T47D (cell line): Measurements from ENCODE around the gene LIM2.
A peak's percentile ranks its signal among the peaks of the same experiment; 100 is the strongest.
"Not testable (repeated sequence)": the region's sequence is repeated elsewhere in the genome, so short reads cannot be mapped to it uniquely, and the experiment has no call there.

Experiments
- DNase-seq, 2 experiments: peaks; one replicate each; pipeline versions ENCODE4 v3.0.0 to v3.0.0-alpha.2; 2011 to 2012; ENCODE audit warnings: low read depth in 1 of 2, low spot score in 1 of 2
- JUND ChIP-seq: IDR thresholded peaks from 2 replicates; pipeline ENCODE4 v1.6.1; 2012; ENCODE audit warnings: low read depth
- in situ Hi-C: cut with HindIII; loops from 2 replicates; pipeline ENCODE4 v1.10.0; 2016; ENCODE audit warnings: low sequenced_read_pairs, low pct_unique_long_range_greater_than_20kb

LIM2 gene

GRCh38 chr19:51415187-51415586 lies 27.4 kb upstream of the LIM2 start:
- in situ Hi-C loops = no loop called here
- no peak for DNase-seq
- no peak for TF ChIP-seq JUND

GRCh38 chr19:51410950-51411748 lies 23.4 kb upstream of the LIM2 start:
- no peak for DNase-seq
- no peak for TF ChIP-seq JUND
- in situ Hi-C loops = no loop called here

- peak in 1 of 2 experiments; percentile 55 for DNase-seq
- TF ChIP-seq JUND = no peak
- in situ Hi-C loops = no loop called here
Observed at GRCh38 chr19:51407511-51408131, 19.8 kb upstream of the LIM2 start.

GRCh38 chr19:51402117-51402516 lies 14.3 kb upstream of the LIM2 start:
- in situ Hi-C loops = no loop called here
- DNase-seq = no peak
- no peak for TF ChIP-seq JUND

GRCh38 chr19:51399936-51400335 lies 12.2 kb upstream of the LIM2 start:
- DNase-seq, in situ Hi-C loops: not testable (repeated sequence)

- TF ChIP-seq JUND = no peak
- DNase-seq = no peak
- in situ Hi-C loops = no loop called here
Observed at GRCh38 chr19:51399231-51399630, 11.5 kb upstream of the LIM2 start.

GRCh38 chr19:51398096-51398704 lies 10.4 kb upstream of the LIM2 start:
- TF ChIP-seq JUND = no peak
- DNase-seq = peak; percentile 13 to 49
- in situ Hi-C loops = no loop called here

GRCh38 chr19:51397453-51397852 lies 9.7 kb upstream of the LIM2 start:
- DNase-seq, in situ Hi-C loops: not testable (repeated sequence)

- TF ChIP-seq JUND = no peak
- in situ Hi-C loops = no loop called here
- DNase-seq = no peak
Observed at GRCh38 chr19:51396175-51396574, 8.4 kb upstream of the LIM2 start.

GRCh38 chr19:51394050-51394836 lies 6.5 kb upstream of the LIM2 start:
- peak; percentile 87 to 98 for DNase-seq
- in situ Hi-C loops = no loop called here
- no peak for TF ChIP-seq JUND

- in situ Hi-C loops = no loop called here
- DNase-seq = no peak
- no peak for TF ChIP-seq JUND
Observed at GRCh38 chr19:51392701-51393100, 4.9 kb upstream of the LIM2 start.

- TF ChIP-seq JUND = no peak
- DNase-seq = no peak
- in situ Hi-C loops = no loop called here
Observed at GRCh38 chr19:51391073-51391611, 3.4 kb upstream of the LIM2 start.
